Activated gamma-delta T cell (primary cell): Measurements from ENCODE around the gene NEGR1.

ENCODE experiments used
- DNase-seq: peaks from one replicate; lab custom pipeline; 2025; lab: John Stamatoyannopoulos, UW

Gene NEGR1

DNA sequence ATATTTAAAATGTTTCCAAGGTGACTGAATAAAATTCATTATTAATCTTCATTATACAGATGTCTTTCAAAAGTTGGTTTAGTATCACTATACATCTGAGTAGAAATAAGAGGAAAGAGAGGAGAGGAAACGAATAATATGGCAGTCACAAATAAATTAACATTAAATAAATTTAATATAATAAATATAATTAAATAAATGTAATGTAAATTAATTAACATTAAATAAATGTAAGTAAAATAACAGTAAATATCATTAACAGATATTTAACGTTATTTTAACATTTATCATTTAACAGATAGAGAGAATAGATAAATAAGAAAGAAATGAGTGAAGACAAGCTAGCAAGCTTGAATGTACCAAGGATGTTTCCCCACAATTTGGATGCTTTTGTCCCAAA is 592.7 kb downstream of the NEGR1 start:
- no peak for DNase-seq

DNA sequence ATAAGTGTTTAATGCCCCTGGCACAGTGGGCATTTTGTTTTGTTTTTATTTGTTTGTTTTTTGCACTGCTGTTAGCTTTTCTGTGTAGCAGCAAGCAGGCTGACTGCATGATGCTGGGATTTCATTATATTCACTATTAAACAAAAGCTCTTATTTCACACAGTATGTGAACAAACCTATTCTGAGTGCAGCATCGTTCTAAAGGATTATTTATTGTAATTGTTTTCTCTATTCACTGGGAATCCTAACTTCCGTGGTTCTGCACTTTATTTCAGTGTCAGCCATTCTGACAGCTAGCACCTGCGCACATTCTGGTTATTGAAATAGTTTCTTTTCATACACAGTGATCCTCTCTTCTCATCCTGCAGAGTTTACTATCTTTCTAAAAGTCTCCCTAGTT is 595.0 kb downstream of the NEGR1 start:
- no peak for DNase-seq

DNA sequence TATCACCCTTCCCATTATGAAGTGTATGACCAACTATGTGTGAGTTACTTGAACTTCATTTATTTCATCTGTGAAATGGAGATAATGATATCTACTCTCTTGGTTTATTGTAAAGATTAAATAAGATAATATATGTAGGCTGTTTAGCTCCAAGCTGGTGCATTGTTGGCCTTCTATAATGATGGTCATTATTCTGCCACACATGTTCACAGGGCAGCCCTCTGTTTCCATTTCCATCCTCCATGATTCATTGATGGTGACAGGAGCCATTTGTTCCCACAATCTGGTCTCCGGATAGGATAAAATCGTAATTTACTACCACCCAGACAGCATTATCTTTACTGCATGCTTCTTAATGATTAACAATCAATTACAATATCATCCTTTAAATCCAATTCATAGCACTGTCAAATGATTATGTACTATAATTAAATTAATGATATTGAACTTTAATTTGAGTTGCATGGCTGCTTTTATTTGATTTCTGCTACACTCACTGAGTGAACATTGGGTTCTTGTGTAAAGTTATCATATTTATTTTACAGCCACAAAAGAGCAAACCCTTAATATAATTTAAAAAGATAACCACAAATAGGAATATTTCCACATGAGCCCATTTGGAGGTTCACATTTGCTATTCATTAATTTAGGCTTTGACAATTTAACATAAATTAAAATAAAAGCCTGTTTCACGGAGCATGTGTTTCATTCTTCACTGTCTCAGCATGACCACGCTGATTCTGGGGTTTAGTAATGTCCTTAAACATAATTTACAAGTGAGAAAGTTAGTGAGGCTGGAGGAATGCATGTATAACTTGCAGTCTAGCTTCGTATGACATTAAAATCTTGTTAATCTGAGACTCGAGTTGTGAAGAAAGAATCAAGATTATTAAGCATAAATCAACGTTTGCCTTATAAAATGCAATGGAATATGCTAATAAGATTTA is 605.1 kb downstream of the NEGR1 start:
- no peak for DNase-seq

DNA sequence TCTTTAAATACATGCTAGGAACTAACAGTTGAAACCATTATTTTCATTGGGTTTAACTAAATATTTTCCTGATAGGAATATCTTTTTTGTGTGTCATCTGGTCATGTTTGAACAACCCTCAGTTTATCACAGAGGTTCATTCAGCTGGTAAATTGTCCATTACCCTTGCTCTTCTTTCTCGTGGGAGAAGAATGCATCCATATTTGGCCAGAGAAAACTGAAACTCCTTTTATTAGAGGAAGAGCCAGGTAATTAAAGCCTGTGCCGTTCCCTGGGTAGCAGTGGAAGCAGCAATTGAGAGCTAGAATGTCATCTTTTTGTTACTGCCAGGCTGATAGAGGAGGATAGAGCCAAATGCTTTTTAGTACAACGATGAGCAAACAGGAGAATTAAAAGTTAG is 614.3 kb downstream of the NEGR1 start:
- DNase-seq = no peak

DNA sequence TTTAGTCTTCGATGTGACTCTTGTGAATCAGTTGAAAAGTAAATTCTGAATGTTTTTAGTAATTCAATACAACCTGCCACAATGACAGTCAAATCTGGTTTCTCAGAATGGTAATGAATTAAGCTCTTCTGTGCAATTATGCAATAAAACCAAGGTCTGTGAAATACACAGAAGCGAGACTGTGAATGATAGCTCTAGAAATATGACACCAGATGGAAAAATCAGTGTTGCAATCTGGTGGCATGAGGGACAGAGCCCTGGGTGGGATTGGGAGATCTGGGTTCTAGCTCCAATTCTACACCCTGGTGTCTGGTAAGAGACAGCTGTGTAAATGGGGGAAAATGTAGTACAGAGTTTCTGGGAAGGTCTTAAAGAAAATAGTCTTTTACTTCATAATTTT is 615.1 kb downstream of the NEGR1 start:
- no peak for DNase-seq

DNA sequence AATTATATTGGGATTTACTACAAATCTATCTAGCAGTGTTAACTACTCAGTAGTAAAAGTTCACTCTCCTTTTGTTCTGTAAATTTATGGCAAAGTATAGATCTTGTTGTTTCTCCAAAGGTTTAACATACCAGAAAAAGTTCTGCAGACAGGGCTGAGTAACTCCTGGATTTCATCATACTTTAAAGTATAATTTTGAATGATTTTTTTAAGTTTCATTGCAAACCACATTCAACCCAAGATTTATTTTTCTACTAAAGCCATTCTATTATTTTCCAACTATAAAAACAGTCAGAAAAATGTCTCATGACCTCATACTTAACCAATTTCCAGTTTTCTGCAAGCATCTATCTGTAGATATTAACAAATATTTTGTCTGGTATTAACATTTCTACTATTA is 615.7 kb downstream of the NEGR1 start:
- DNase-seq = no peak

DNA sequence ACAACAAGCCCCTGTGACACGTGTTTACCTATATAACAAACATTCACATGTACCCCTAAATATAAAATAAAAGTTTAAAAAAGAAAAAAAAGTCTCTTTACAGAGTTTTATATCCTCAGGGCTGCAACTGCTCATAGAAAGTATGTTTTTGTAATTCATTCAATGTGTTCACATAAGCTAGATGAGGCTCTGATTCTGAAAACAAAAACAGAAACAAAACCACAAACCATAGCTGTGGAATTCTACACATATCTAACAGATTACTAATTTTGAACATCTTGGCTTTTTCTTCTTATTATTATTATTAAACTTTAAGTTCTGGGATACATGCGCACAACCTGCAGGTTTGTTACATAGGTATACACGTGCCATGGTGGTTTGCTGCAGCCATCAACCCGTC is 621.9 kb downstream of the NEGR1 start:
- DNase-seq = no peak

DNA sequence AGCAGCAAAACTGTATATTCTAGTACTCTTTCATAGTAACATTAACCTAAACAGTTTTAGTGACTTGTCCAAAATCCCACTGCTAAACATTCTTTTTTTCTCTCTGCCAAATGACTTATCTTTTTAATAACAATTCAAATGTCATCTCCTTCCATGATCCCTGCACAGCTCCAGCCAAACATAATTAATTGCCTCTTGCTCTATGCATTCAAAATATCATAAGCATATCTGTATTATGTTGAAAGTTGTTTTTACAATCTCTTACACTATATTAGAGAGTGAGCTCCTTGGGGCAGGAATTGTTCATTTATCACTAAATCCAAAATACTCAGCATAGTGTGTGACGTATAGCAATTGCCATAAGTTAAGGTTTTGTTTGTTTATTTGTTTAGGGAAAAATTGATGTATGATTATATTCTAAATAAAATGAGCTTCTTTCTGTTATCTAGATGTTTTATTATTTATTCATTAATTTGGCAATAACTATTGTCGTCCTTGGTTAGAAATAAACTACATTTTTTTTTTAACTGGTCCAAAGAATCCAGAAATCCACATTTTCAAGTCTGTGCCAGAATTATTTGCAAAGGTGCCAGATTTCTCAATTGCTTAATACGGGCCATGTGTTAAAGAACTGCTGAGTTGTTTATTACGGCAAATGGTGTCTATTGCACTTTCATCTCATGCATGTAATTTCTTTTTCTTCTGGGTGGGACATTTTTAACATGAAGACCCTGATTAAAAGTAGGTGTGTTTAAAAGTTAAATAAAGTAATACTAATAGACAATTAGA is 624.3 kb downstream of the NEGR1 start:
- DNase-seq = no peak

DNA sequence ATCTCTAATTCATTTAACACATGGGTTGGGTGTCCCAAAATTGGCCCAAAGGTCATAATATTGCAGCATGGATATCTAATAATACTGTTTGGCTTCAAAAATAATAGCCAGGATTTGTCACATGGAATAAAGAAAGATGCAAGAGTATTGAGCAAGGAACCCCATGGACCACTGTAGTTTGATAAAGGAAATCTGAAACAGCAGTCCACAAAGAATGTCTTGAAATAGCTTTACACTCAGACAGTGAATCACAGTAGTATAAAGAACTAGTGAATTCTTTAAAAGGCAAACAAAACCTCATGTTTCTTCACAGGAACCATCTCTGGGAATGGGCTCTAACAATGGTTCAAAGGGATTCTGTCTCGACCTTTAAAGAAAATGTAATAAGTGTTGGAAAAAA is 625.4 kb downstream of the NEGR1 start:
- no peak for DNase-seq

DNA sequence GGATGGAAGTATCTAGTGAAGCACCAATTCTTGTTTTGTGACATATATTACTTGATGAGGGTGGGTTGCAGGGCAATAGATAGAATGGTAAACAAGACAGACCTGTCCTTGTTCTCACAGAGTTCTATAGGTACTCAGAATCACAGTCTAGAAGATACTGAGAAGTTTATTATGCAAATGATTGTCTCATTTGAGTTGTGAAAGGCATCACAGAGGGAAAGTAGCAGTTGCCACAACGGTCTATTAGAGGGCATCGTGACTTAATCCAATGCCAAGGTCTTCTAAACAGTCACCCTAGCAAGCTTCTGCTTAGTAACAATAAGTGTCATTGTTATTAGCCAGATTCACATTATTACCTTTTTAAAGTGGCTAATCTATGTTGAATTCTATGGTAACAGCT is 626.7 kb downstream of the NEGR1 start:
- DNase-seq = no peak

DNA sequence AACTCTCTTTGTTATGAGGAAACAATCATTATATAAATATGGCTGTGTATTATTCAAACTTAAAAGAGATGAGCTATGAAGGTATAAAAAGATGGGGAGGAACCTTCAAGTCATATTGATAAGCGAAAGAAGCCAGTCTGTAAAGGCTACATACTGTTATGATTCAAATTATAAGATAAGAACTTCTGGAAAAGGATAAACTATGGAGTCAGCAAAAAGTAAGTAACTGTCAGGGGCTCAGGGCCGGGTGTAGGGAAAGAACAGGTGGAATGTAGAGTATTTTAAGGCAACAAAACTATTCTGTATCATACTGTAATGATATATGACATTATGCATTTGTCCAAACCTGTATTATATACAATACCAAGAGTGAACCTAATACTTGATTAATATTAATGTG is 628.4 kb downstream of the NEGR1 start:
- DNase-seq = no peak

DNA sequence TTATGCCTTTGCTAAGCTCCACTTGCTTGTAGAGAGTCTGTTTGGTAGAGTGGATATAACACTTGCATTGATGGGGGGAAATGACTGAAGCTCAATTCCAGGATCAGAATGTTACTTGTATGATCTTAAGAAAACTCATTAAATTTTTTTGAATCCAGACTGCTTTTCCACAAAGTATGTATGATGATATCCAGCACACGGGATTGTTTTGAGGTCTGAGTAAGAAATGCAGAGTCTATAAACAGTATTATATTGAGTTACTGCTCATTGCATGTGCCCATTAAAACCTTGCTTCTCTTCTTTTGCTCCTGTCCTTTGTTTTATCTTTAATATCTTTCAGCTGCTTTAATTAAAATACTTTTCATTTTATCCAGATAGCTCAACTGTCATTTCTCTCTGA is 631.1 kb downstream of the NEGR1 start:
- no peak for DNase-seq

DNA sequence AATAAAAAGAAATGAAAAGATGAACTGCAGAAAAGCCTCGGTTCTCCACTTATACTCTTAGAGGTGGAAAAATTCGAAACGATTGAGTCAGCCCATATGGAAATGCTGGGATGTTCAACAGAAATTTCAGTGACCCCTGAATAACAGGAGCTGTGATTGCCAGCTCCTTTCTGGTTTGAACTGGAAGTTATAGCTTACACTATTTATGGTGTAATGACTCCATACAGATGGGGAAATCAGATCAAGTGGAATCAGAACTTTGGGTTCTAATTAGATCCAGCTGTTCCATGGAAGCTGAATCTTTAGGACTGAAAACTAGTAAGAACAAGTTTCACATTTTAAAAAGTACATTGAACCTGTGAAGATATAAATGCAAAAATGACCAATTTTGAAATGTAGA is 632.2 kb downstream of the NEGR1 start:
- DNase-seq = no peak

DNA sequence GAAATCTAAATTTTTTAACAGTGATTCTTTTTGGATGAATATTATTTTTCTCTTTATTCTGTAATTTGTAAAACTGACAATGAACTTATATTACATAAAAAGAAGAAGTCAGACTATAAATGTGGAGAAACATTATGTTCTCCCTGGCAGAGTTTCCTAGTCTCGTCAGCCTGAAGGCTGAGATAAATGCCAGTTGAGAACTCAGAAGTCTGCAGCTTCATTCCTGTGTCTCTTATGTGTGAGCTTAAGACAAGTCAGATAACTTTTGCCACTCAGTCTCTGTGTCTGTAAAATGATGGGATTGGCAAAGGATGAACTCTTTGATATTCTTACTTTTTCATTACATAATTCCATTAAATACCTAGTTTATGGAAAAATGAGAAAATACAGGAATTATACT is 632.7 kb downstream of the NEGR1 start:
- DNase-seq = no peak

DNA sequence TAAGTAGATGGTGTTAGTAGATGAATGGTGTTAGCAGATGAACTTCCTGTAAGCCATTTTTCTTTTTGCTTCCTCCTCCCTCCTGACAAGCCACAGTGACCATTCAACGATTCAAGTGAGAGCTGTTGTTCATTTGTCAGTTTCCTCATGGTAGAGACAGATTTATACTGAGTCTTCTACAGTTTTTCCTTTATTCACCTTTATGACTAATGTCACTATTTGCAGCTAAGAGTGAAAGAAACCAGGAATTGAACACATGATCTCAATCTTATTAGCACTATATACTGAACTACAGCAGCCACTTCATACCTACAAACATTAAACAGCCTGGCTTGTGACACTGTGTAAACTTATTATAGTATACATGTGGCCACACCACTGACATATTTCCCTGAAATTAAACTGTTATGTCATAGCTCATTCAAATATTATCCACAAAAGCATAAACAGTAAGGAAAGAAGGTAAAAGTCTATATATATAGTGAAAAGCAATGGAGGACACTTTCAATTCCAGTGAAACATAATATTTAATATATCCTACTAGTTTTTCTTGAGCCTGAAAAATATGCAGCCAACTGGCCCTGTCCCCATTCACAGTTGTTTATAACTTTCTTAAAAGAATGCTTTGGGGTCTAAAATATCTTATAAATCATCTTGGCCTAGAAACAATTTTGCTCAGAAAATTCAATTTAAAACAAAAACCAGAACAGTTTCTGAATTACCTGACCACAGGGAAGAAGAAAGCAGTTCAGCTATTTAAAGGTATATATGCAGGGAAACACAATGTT is 634.6 kb downstream of the NEGR1 start:
- no peak for DNase-seq

DNA sequence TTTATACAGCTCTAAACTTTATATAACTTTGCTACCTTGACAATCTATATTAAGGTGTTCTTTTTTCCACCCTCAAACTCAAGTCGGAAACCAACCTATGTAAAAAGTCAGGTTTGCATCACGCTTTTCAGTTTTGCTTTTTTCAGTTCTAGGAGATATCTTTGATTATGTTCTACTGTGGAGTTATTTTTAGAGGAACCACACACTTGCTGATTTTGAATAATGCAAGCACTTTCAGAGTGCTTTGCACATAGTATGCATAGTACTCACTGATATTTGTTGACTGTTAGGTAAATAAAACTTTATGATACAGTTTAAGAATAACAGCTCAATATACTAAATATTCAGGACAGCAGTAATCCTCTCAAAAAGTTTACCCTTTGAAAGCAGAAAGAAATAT is 637.3 kb downstream of the NEGR1 start:
- DNase-seq = no peak

DNA sequence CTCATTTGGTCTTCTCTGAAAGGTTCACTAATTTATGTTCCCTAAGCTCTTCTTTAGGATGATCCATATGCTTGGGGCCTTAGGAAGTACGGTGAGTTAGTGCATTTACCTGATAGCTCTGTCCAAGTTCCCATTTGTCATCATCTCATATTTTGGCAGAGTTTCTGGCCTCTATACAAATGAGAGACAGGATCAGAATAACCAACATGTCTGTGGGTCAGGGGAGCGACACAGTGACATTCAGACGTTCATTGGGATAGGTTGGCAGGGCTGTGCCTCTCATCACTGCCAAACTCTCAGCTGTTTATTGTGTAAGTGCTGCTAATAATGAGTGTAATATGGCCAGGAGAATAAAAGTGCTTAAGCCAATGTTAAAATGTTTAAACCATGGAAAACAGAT is 640.4 kb downstream of the NEGR1 start:
- no peak for DNase-seq

DNA sequence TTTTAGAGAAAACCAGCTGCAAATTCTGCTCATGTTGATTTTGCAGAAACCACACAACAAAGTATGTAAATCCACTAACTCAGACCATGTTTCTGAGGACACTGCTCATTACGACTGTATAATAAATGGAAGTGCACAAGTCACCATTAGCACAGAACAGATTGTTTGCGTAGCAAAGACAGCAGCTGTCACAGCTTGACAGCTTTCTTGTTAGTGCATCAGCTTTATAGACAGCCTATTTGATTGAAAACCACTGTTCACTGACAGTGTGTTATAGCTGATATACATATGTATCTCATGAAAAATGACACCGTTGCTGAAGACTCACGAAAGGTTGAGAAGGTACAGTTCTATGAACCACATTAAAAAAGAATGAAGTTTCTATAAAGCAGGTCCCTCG is 641.3 kb downstream of the NEGR1 start:
- no peak for DNase-seq

DNA sequence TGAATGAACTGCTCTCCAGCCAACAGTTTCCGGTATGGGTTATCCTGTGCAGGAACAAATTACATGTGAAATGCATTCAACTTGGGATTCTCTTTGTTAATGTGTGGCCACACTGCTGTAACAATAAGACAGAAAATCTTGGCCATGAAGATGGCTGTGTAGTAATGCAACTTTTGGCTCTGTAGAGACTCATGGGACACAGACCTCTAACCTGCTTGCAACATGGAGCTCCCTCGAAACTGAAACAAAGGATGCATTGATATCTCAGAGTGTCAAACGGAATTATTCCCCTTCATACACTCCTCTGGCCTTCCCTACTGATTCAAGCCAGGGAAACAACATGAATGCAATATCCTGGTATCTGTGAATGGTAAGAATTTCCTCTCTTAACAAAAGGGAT is 642.2 kb downstream of the NEGR1 start:
- DNase-seq = no peak

DNA sequence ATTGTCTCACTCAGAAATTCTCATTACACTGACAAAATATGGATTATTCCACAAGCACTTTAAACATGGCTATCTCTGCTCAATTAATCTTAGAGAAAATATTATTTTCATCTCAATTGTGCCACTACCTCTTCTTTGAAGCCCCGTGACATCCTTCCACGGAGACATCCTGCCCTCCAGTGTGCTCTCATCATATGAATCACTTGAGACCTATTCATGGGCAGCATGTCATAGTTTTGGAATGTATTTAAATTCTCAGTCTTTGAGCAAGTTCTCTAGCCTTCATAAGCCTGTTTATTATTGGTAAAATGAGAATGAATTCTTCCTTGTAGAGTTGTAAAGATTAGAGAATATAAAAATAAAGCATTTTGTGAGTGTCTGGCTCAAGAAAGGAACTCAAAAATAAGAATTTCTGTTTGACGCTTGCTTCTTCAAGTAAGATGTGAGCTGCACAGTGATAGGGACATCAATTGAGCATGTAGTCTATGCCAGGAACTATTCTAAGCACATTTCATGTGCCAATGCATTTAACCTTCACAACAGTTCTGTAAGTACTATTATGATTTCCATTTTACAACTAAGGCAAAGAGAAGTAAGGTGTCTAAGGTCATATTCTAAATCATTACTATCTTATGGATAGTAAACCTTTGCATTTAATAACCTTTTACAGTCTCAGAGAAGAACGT is 644.1 kb downstream of the NEGR1 start:
- no peak for DNase-seq

DNA sequence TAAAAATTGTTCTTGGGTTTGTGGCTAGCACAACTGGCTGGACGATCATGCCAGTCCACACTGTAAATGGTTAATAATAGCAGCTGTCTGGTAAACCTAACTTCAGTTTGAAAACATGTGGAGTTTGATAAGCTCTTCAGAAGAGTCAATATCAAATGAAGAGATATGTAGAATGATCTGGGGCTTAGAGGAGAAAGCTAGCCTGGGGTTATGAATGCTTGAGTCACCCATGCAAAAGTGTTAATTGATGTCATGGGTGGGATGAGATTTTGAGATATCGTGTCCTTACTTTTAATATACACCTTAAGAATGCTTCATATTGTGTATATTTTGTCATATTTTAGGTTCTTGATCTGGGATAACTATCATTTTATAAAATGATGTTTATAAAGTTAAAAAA is 646.8 kb downstream of the NEGR1 start:
- DNase-seq = no peak

DNA sequence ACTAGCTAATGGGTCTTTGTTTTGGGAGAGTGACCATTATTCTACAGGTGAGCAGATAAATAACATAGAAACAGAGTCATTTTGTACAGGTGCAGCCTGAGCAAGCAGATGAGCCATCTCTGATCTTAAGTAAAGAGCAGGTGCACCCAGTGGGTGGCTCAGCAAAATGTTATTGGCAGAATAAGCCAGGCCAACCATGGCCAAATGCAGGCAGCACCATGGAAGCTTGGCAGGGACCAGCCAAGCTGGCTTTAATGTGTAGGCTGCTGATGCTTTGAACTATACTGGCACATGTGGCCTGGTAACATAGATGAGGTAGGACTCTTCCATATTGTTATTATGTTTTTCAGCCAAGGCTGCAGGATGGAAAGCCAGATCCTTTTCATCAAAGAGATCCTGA is 648.2 kb downstream of the NEGR1 start:
- DNase-seq = no peak
